IMR-90 (cell line): Measurements from ENCODE around the gene LAMC3. TPM values are rescaled to one million over a fixed set of nuclear protein-coding genes. Genes with fewer than 3 reads are reported as not detected.
A peak's percentile ranks its signal among the peaks of the same experiment; 100 is the strongest.

Source experiments
- ATAC-seq: fragments of 200-7000 bp; cut with Tn5 transposase; 2 replicates; pipeline ENCODE4 v1.9.1; 2020; ENCODE audit warnings: low read depth, mild to moderate bottlenecking, moderate library complexity
- BruUV-seq: library from RNA; stranded (reverse); fragments of 400-500 nt; replicated peaks from 2 replicates; lab custom pipeline; 2021; lab: Mats Ljungman, UMichigan
- CTCF ChIA-PET: fragments of 300-600 bp; formaldehyde crosslinking; extraction: SDS; loops from one replicate; lab custom pipeline; 2021; ENCODE audit warnings: antibody characterized with exemption; lab: Yijun Ruan, JAX
- POLR2A ChIA-PET: fragments of 300-600 bp; sonication (Branson Sonifier 250); formaldehyde crosslinking; loops from one replicate; lab custom pipeline; 2022; ENCODE audit warnings: antibody characterized with exemption; ENCODE audit not compliant: unreplicated experiment; lab: Charles Lee
- DNase-seq: peaks from one replicate; pipeline ENCODE4 v3.0.0; 2013
- H2AFZ ChIP-seq: replicated peaks from 2 replicates; pipeline ENCODE3; 2013; ENCODE audit warnings: low read length, mild to moderate bottlenecking; ENCODE audit not compliant: poor library complexity
- H2AK5ac ChIP-seq: 2 replicates; pipeline ENCODE4 v1.6.1; 2013; ENCODE audit warnings: low read depth, low read length, inconsistent platforms
- H2AK9ac ChIP-seq: replicated peaks from 2 replicates; pipeline ENCODE3; 2013; ENCODE audit warnings: mild to moderate bottlenecking, low read depth, low read length, moderate library complexity; ENCODE audit not compliant: poor library complexity
- H2BK120ac ChIP-seq: 2 replicates; pipeline ENCODE4 v1.6.1; 2013; ENCODE audit warnings: low read depth, low read length, inconsistent platforms
- H2BK15ac ChIP-seq: 3 replicates; pipeline ENCODE4 v1.6.1; 2013; ENCODE audit warnings: low read depth, low read length, inconsistent platforms
- H2BK20ac ChIP-seq: 2 replicates; pipeline ENCODE4 v1.6.1; 2013; ENCODE audit warnings: low read depth, mild to moderate bottlenecking, inconsistent platforms, low read length, moderate library complexity
- H2BK5ac ChIP-seq: 2 replicates; pipeline ENCODE4 v1.6.1; 2013; ENCODE audit warnings: mild to moderate bottlenecking, low read depth, low read length, inconsistent platforms; ENCODE audit not compliant: poor library complexity, severe bottlenecking
- H3K14ac ChIP-seq: replicated peaks from 2 replicates; pipeline ENCODE4 v1.6.1; 2013; ENCODE audit warnings: low read depth, low read length, inconsistent platforms
- H3K18ac ChIP-seq: 2 replicates; pipeline ENCODE4 v1.6.1; 2013; ENCODE audit warnings: low read depth, low read length, control low read depth
- H3K23ac ChIP-seq: 2 replicates; pipeline ENCODE4 v1.6.1; 2013; ENCODE audit warnings: low read depth, low read length, inconsistent platforms
- H3K27ac ChIP-seq: 2 replicates; pipeline ENCODE4 v1.5.1; 2013; ENCODE audit warnings: mild to moderate bottlenecking, control low read depth, low read length; ENCODE audit not compliant: insufficient read depth
- H3K27me3 ChIP-seq: 2 replicates; pipeline ENCODE4 v1.6.1; 2013; ENCODE audit warnings: low read length; ENCODE audit not compliant: control insufficient read depth, insufficient read depth
- H3K36me3 ChIP-seq: 2 replicates; pipeline ENCODE4 v1.6.1; 2013; ENCODE audit warnings: low read length, mixed read lengths; ENCODE audit not compliant: control insufficient read depth, insufficient read depth
- H3K4ac ChIP-seq: 2 replicates; pipeline ENCODE4 v1.6.1; 2013; ENCODE audit warnings: low read depth, low read length, inconsistent platforms
- H3K4me1 ChIP-seq: 2 replicates; pipeline ENCODE4 v1.6.1; 2013; ENCODE audit warnings: low read length, mixed read lengths; ENCODE audit not compliant: control insufficient read depth, insufficient read depth
- H3K4me2 ChIP-seq: 2 replicates; pipeline ENCODE4 v1.6.1; 2013; ENCODE audit warnings: low read depth, mild to moderate bottlenecking, control low read depth, low read length, moderate library complexity
- H3K4me3 ChIP-seq: 2 replicates; pipeline ENCODE4 v1.5.1; 2013; ENCODE audit warnings: low read depth, mild to moderate bottlenecking, control low read depth, low read length, moderate library complexity; ENCODE audit not compliant: insufficient read depth
- H3K56ac ChIP-seq: 2 replicates; pipeline ENCODE4 v1.6.1; 2013; ENCODE audit warnings: low read length, inconsistent platforms; ENCODE audit not compliant: insufficient read depth; ENCODE audit errors: extremely low read depth
- H3K79me1 ChIP-seq, 2 experiments: 2 replicates each; pipeline ENCODE4 v1.6.1; 2013; ENCODE audit warnings: low read length in 2 of 2, inconsistent platforms in 1 of 2, low read depth in 1 of 2
- H3K9ac ChIP-seq: 2 replicates; pipeline ENCODE4 v1.6.1; 2013; ENCODE audit warnings: low read depth, low read length, control low read depth
- H3K9me1 ChIP-seq: 2 replicates; pipeline ENCODE4 v1.6.1; 2013; ENCODE audit warnings: low read length, inconsistent platforms; ENCODE audit not compliant: insufficient read depth
- H3K9me3 ChIP-seq: 2 replicates; pipeline ENCODE4 v1.6.1; 2013; ENCODE audit warnings: low read length; ENCODE audit not compliant: control insufficient read depth, insufficient read depth
- H4K20me1 ChIP-seq: 2 replicates; pipeline ENCODE4 v1.6.1; 2013; ENCODE audit warnings: low read length, inconsistent platforms; ENCODE audit not compliant: insufficient read depth
- H4K5ac ChIP-seq: 2 replicates; pipeline ENCODE4 v1.6.1; 2013; ENCODE audit warnings: mild to moderate bottlenecking, low read depth, low read length, control low read depth
- H4K8ac ChIP-seq, 2 experiments: 2 replicates each; pipeline ENCODE4 v1.6.1; 2013; ENCODE audit warnings: low read depth in 2 of 2, low read length in 2 of 2, control low read depth in 1 of 2, inconsistent platforms in 1 of 2
- H4K91ac ChIP-seq: 2 replicates; pipeline ENCODE4 v1.6.1; 2013; ENCODE audit warnings: low read depth, low read length, inconsistent platforms; ENCODE audit not compliant: insufficient read depth
- MXI1 ChIP-seq: IDR thresholded peaks from 2 replicates; pipeline ENCODE4 v1.6.1; 2012; ENCODE audit warnings: low read depth, mild to moderate bottlenecking, low read length, moderate library complexity, borderline replicate concordance
- NFE2L2 ChIP-seq: fragments of 150-350 bp; IDR thresholded peaks from 2 replicates; pipeline ENCODE4 v1.6.1; 2016; ENCODE audit warnings: low read depth, mild to moderate bottlenecking, low read length
- POLR2A ChIP-seq: IDR thresholded peaks from 2 replicates; pipeline ENCODE4 v1.6.1; 2012; ENCODE audit warnings: mild to moderate bottlenecking, low read depth, low read length
- RAD21 ChIP-seq: IDR thresholded peaks from 2 replicates; pipeline ENCODE4 v1.6.1; 2012; ENCODE audit warnings: low read length, improper control_type of control experiment
- RCOR1 ChIP-seq: IDR thresholded peaks from 2 replicates; pipeline ENCODE4 v1.6.1; 2012; ENCODE audit warnings: mild to moderate bottlenecking, low read length, improper control_type of control experiment; ENCODE audit not compliant: insufficient replicate concordance
- RFX5 ChIP-seq: IDR thresholded peaks from 2 replicates; pipeline ENCODE4 v1.8.0; 2012; ENCODE audit warnings: low read depth, mild to moderate bottlenecking, low read length, moderate library complexity
- SMC3 ChIP-seq: fragments of 150-350 bp; IDR thresholded peaks from 2 replicates; pipeline ENCODE4 v1.6.1; 2016; ENCODE audit warnings: low read depth, mild to moderate bottlenecking, antibody characterized with exemption, low read length, moderate library complexity
- WGBS, 2 experiments: methylation state at CpG; one replicate each; pipeline versions ENCODE4 v1.1.5 to v1.1.7; 2013; ENCODE audit warnings: missing lambda C conversion rate in 2 of 2; ENCODE audit not compliant: insufficient read length in 1 of 2; ENCODE audit errors: extremely low coverage in 2 of 2; 5-methylcytosine and 5-hydroxymethylcytosine counted together
- dilution Hi-C: fragments of 300-500 bp; cut with HindIII; formaldehyde crosslinking; loops from one replicate; pipeline ENCODE4 v1.14.3; 2018; ENCODE audit warnings: low sequenced_read_pairs; ENCODE audit not compliant: unreplicated experiment
- in situ Hi-C: fragments of 300-500 bp; cut with MboI; formaldehyde crosslinking; loops from 3 replicates; pipeline ENCODE4 v1.14.3; 2019; ENCODE audit warnings: low sequenced_read_pairs, inconsistent platforms, mixed read lengths
- intact Hi-C: fragments of 100-400 bp; cut with micrococcal nuclease; formaldehyde crosslinking; loops from 2 replicates; pipeline ENCODE4 v1.10.0; 2022
- polyA plus RNA-seq, 3 experiments: library from polyadenylated mRNA; depleted of rRNA; stranded (reverse); fragments of >200 nt; gene quantifications; 2 replicates each; pipeline ENCODE4 v1.2.3, GENCODE V29; 2012; ENCODE audit warnings: low replicate concordance in 1 of 3
- total RNA-seq: library from RNA; depleted of rRNA; stranded (reverse); fragments of >200 nt; gene quantifications from 2 replicates; pipeline ENCODE4 v1.2.3, GENCODE V29; 2012

The LAMC3 gene
- total and polyA plus RNA-seq, 2 of the 4 experiments (the other 2 are of a cell fraction), result not detected

GRCh38 chr9:130985606-130986162 is 23.3 kb upstream of the LAMC3 start:
- Histone ChIP-seq H3K9me1 (no peaks in the 10 kb centered on the region), H3K9ac (no peak overlapping the region), H3K23ac (no peak overlapping the region), H3K79me1 (no peaks in the 10 kb centered on the region), H2BK120ac (no peak overlapping the region), H4K20me1 (no peaks in the 10 kb centered on the region), H3K9me3 (no peaks in the 10 kb centered on the region), H2BK15ac (no peak overlapping the region), H3K27ac (no peak overlapping the region), H3K4me3 (no peak overlapping the region), H2BK20ac (no peak overlapping the region), H4K5ac (no peak overlapping the region), H3K14ac (no peak overlapping the region), H2BK5ac (no peak overlapping the region), H3K18ac (no peak overlapping the region), H3K4me1 (no peaks in the 10 kb centered on the region), H2AK9ac (no peak overlapping the region), H3K4me2 (no peak overlapping the region), H3K27me3 (peaks cover 50% of the 10 kb centered on the region), H4K8ac (no peak overlapping the region), H3K56ac (no peak overlapping the region), H3K4ac (no peak overlapping the region), H2AK5ac (no peak overlapping the region), H4K91ac (no peak overlapping the region), H2AFZ (peak overlapping the region; percentile 39), H3K36me3 (no peaks in the 10 kb centered on the region)
- ChIA-PET POLR2A (no interaction called here), CTCF (no interaction called here)
- dilution Hi-C loops, result no loop called here
- BruUV-seq, result no TSS peak
- no peak for TF ChIP-seq MXI1
- TF ChIP-seq POLR2A, result no peak
- TF ChIP-seq RFX5, result no peak
- TF ChIP-seq RAD21, result no peak
- no peak for TF ChIP-seq NFE2L2
- TF ChIP-seq RCOR1, result no peak
- TF ChIP-seq SMC3, result no peak
- in situ Hi-C loops, result no loop called here
- intact Hi-C loops, result no loop called here
- ATAC-seq (no peak), DNase-seq (no peak)
- 52% methylated on average over 2 of the region's 5 CpGs; no CpG with 5 or more reads in 1 of the 2 experiments for WGBS, 2 experiments
